Measurements from ENCODE around the gene NKX6-2. TPM values are rescaled to one million over a fixed set of nuclear protein-coding genes. Genes with fewer than 3 reads are reported as not detected.

The NKX6-2 gene
- total RNA-seq, result not detected in 2 replicates

DNA sequence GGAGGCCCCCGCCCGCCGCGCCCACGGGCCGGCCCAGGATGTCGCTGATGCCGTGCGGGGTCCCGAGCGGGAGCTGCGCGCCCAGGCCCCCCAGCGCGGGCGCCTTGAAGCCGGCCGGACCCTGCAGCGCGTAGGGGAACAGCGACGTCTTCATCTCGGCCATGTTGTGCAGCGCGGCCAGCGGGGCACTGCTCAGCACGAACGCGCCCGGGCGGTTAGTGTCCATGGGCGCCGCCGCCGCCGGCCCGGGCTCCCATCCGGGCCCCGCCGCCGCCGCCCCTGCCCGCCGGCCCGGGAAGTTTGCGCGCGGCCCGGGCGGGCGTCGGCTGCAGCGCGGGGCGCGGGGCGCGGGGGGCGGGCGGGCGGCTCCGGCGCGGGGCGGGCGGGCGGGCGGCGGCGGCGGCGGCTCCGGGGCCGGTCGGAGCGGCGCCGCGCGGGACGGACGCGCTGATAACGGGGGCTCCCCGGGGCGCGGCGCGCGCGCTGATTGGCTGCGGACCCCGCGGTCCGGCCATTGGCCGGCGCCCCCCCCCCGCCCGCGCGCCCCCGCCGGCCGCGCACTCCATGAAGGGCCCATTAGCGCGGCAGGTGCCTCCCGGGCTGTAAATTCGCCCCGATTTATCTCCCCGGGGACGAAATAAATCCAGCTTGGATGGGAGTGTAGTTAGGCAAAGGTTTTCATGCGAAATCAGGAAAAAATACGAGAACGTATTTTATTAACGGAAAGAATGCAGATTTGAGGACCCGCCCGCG is at the start of gene NKX6-2:
TSS of gene NKX6-2 (minus strand) at position 425 of the 753 bp plus-strand sequence. CDS start at position 226, 199 bp downstream.

Other genes with a start within 250 kb of the NKX6-2 start
- 54.5 and 79.7 TPM in 2 replicates for gene INPP5A, start 248.4 kb downstream of the NKX6-2 start, total RNA-seq
- under 0.01 TPM in 1 of 2 replicates, not detected in the other for gene CFAP46, start 156.4 kb upstream of the NKX6-2 start, total RNA-seq

Data from placental pericyte (primary cell).